ENCODE data around the gene MARCHF6.

MARCHF6 gene

DNA sequence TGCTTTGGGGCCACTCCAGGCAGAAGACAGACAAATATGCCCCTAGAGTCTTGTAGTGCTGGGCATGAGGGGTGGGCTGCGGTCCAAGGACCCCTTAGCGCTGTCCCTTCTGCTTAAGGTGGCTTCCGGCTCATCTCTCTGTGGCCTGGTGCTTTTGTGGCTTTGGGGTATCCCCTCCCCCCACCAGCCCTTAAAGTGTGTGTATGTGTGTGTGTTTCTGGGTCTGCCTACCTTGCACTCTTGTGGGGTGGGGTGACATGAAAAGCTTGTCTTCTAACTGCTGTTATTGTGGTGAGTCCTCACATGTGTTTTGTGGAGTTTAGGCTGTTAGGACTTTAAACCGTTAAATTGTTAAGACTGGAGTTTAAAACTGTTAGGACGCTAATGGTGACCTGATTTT lies 23.6 kb downstream of the MARCHF6 start:
- no peak for DNase-seq

DNA sequence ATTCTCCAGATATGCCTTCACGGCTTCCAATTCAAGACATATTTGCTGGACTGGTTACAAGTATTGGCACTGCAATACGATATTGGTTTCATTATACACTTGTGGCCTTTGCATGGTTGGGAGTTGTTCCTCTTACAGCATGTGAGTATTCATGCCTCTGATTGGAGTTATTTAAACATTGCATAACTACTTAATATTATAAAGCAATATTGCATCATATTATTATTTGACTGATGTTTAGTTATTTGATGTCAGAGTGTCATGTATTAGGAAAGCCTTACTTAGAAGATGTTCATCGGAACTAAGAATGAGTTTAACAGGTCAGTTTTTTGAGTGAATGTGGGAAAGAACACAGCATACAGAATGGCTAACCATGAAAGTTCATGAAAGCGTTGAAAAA lies 28.3 kb downstream of the MARCHF6 start:
- DNase-seq = no peak

DNA sequence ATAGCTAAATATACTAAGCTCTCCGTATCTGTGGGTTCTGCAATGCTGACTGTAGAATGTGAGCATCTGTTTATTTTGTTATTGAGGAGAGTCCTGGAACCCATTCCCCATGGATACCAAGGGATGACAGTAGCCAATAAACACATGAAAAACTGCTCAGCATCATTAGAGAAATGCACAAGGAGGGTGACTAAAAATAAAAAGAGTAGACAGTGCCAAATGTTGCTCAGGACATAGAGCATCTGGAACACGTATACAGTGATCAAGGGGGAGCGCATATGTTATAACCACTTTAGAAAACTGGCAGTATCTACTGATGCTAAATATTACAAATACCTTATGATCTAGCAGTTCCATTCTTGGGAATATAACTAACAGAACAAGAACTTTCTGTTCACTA lies 31.0 kb downstream of the MARCHF6 start:
- no peak for DNase-seq

DNA sequence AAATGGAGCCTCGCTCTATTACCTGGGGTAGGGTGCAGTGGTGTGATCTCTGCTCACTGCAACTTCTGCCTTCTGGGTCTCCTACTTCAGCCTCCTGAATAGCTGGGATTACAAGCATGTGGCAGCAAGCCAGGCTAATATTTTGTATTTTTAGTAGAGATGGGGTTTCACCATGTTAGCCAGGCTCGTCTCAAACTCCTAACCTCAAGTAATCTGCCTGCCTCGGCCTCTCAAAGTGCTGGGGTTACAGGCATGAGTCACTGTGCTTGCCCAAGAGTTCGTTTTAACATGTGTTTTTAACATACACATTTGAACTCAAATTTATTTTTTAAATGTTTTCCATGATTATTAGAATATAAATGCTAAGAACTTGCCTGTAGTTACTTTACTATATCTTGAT lies 34.2 kb downstream of the MARCHF6 start:
- DNase-seq = no peak

DNA sequence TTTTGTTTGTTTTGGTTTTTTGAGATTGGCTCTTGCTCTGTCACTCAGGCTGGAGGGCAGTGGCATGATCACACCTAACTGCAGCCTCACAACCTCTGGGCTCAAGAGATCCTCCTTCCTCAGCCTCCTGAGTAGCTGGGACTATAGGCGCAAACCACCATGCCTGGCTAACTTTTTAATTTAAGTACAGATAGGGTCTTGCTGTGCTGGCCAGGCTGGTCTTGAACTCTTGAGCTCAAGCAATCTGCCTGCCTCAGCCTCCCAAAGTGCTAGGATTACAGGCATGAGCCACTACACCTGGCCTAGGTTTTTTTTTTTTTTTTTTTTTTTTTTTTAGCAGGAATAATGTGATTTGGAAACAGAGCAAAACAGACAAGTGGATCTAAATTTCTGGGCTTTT lies 37.6 kb downstream of the MARCHF6 start:
- DNase-seq = no peak

DNA sequence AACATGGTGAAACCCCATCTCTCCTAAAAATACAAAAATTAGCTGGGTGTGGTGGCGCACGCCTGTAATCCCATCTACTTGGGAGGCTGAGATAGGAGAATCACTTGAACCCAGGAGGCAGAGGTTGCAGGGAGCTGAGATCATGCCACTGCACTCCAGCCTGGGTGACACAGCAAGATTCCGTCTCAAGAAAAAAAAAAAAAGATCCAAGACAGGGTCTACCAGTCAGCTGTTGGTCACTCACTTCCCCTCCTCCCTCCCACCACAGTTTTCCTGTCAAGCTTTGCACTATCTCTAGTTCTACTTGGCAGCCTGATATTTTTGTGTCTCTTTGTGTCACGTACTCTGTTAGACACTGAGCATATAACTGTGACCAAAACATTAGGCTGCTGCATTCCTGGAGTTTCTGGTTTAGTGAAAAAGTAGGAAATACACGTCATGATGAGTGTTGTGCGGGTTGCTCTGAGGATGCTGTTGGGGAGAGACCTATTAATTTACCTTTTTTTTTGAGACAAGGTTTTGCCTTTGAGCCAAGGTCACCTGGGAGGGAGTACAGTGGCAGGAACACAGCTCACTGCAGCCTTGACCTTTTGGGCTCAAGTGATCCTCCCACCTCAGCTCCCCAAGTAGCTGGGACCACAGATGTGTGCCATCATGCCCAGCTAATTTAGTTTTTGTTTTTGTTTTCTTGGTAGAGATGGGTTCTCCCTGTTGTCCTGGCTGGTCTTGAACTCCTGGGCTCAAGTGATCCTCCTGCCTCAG lies 39.3 kb downstream of the MARCHF6 start:
- DNase-seq = peak; percentile 22

DNA sequence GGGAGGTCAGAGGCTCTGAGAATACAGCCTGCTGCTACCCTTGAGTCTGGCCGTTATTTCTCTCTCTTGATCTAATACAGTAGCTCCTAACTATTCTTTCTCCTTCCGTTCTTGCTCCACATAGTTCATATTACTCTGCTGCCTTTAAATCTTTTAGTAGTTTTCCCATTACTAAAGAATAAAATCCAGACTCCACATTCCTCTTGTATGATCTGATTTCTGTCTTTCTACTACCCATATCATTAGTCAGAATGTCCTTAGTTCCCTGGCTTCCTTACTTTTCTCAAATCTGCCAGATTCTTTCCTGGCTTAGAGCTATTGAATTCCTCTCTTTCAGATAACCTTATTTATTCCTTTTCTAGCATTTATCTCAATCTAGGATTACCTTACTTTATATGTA lies 40.0 kb downstream of the MARCHF6 start:
- DNase-seq = no peak

DNA sequence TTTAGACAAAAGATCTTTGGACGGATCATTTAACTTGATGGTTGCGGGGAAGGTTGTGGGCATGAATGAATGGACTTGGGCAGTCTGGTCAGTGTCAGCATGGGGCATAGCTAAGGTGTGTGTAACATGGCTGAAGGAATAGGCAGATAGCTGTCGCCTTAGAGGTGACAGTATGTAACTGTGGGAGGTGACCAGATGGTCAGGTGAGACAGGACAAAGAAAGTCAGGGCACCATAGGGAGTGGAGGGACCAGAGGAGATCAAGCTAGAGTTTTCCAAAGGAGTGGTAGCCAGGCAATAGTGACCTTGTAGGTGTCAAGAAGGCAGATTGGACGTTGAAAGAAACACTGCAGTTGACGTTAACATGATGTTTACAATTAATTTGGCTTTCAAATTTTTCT lies 43.1 kb downstream of the MARCHF6 start:
- no peak for DNase-seq

DNA sequence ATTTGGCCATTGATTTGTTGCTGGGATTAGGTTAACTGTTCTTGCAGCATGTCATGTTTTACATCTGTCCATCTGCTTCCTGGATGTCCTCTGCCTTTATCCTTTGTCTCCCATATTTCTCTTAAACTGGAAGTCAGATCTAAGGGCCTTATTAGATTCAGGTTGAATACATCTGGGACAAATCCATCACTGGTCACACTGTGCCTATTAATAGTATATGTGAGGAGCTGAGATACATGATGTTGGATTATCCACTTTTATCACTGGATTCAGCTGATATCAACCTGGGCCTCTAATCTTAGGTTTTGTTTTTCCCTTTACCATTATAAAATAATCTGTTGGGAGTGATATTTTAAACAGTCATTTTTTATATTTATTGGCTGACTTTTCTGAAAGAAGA lies 46.3 kb downstream of the MARCHF6 start:
- DNase-seq = no peak

DNA sequence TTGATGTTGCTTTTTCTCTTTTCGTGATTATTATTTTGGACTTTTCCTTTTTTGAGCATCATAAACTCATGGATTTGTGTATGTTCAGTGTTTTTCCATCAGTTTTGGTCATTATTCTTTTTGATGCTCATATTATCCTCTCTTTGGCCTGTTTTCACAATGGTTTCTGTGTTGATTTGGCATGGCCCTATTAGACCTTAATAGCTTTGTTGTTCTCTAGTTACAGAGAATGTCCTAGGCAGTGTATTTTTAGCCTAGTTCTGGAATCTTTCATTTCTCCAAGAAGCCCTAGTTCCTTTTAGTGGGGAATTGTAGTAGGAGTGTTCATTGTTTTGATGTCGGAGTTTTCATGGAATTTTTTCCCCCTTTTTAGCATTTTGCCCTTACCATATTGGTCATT lies 46.9 kb downstream of the MARCHF6 start:
- no peak for DNase-seq

DNA sequence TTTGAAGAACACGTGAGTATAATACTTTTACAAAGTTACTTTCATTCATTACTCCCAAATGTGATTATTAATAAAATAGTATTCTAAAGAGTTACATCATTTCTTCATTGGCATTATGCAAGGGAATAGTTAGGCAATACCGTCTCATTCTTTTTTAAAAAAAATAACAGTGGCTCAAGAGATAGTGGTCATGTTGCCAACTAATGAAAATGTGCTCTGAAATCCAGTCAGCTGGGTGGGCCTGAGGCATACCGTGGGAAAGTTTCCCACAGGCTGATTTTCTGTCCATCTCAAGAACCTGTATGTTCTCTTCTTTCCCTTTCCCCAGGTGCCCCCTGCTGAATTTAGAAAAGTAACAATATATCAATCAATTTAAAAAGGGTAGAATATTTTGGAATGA lies 47.3 kb downstream of the MARCHF6 start:
- DNase-seq = no peak

DNA sequence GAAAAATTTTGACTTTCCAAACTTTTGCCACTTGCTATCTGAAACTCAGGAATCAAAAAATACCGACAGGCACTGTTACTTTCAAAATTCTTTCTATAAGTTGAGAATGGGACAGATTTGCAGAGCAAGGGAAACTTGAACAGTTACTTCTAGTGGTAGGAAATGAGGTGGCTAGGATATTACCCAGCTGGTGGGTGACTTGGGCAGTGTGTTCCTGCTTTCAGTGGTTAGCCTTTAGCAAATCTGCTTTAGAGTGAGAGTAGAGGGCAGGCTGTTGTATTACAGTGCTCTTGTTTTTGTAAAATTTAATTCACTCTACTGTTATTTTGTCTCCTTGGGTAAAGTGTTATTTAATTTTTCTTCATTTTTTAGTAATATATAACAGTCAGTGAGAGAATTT lies 48.0 kb downstream of the MARCHF6 start:
- DNase-seq = no peak
